Measurements from ENCODE around the gene LDB3.

DNA sequence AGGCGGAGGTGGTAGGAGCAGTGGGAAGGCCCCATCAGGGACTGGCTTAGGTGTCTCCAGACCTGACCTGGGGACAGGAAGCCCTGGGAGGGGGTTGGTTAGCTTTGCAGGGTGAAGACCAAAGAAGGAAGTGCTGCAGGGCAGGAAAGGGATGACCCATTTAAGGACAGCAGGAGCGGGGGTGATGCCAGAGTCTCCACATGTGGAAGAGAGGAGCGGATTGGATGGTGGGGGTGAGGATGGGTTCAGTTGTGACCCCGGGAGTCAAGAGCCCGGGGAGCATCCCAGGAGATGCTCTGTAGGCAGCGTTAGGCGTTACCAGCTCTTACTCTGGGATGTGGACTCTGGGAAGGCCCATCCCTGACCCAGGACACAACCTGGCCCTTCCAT lies 3.1 kb upstream of the LDB3 start:
- TF ChIP-seq ZNF384 (IDR thresholded peaks at IDR 0.05): no peak
- no peak for TF ChIP-seq FOXM1 (IDR thresholded peaks at IDR 0.05; ENCODE audit: borderline replicate concordance)

All from HEK293T (cell line).